ENCODE data around the gene SLC26A4. TPM values are rescaled to one million over a fixed set of nuclear protein-coding genes. Genes with fewer than 3 reads are reported as not detected.
A peak's percentile ranks its signal among the peaks of the same experiment; 100 is the strongest.

Gene SLC26A4
- total RNA-seq, 2 donors from 2014 or later = 1.0 to 3.4 TPM

- intact Hi-C loops (cut with DNase I) = loop anchor here (1.0 to 10.0 kb wide), 3 partner anchors 34 to 401 kb away; no protein-coding TSS in a partner anchor
- H3K27ac ChIP-seq = peak within 1 kb of the TSS; percentile 89 to 95
- peak; percentile 96 for DNase-seq (ENCODE audit: low spot score)
- under 1% methylated on average over 52 of the region's 56 CpGs for WGBS
- no peaks in the 10 kb centered on the region for H3K36me3 ChIP-seq
- TF ChIP-seq POLR2A (IDR thresholded peaks at IDR 0.05) (peak; percentile 24), POLR2AphosphoS5 (IDR thresholded peaks at IDR 0.05) (peak; percentile 92)
- TF ChIP-seq, protein P1, sequence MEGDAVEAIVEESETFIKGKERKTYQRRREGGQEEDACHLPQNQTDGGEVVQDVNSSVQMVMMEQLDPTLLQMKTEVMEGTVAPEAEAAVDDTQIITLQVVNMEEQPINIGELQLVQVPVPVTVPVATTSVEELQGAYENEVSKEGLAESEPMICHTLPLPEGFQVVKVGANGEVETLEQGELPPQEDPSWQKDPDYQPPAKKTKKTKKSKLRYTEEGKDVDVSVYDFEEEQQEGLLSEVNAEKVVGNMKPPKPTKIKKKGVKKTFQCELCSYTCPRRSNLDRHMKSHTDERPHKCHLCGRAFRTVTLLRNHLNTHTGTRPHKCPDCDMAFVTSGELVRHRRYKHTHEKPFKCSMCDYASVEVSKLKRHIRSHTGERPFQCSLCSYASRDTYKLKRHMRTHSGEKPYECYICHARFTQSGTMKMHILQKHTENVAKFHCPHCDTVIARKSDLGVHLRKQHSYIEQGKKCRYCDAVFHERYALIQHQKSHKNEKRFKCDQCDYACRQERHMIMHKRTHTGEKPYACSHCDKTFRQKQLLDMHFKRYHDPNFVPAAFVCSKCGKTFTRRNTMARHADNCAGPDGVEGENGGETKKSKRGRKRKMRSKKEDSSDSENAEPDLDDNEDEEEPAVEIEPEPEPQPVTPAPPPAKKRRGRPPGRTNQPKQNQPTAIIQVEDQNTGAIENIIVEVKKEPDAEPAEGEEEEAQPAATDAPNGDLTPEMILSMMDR (IDR thresholded peaks at IDR 0.05) = peak; percentile 38 to 87 (median 76)
- peak within 1 kb of the TSS; percentile 71 to 73 for H3K4me3 ChIP-seq
- H3K9me3 ChIP-seq = no peaks in the 10 kb centered on the region
- no peaks in the 10 kb centered on the region for H3K27me3 ChIP-seq (replicated peaks; ENCODE audit: insufficient read depth)
- H3K4me1 ChIP-seq (replicated peaks) = no peaks in the 10 kb centered on the region
These were observed 83.1 kb downstream of the SLC26A4 start, which contains the start of gene CBLL1 for GRCh38 chr7:107743567-107744344. Gene CBLL1, plus strand, starts transcription at chr7:107744142. Its CDS starts 22 bp downstream, at chr7:107744164.

- TF ChIP-seq POLR2AphosphoS5 (IDR thresholded peaks at IDR 0.05) (no peak), POLR2A (IDR thresholded peaks at IDR 0.05) (no peak)
- TF ChIP-seq, protein P1 (IDR thresholded peaks at IDR 0.05) = no peak
- H3K27me3 ChIP-seq (replicated peaks; ENCODE audit: insufficient read depth) = no peaks in the 10 kb centered on the region
- no peaks in the 10 kb centered on the region for H3K4me1 ChIP-seq (replicated peaks)
- no peak for DNase-seq (ENCODE audit: low spot score)
- H3K36me3 ChIP-seq = no peaks in the 10 kb centered on the region
- under 1% methylated on average over 22 of the region's 22 CpGs for WGBS
- intact Hi-C loops (cut with DNase I) = loop anchor here (5.0 to 10.0 kb wide), 2 partner anchors 33 to 400 kb away; no protein-coding TSS in a partner anchor
- no peaks in the 10 kb centered on the region for H3K9me3 ChIP-seq
- H3K4me3 ChIP-seq = peak overlapping the region; percentile 71 to 73
- peak overlapping the region; percentile 89 to 95 for H3K27ac ChIP-seq
These were observed 83.7 kb downstream of the SLC26A4 start for GRCh38 chr7:107744345-107744750.

DNA sequence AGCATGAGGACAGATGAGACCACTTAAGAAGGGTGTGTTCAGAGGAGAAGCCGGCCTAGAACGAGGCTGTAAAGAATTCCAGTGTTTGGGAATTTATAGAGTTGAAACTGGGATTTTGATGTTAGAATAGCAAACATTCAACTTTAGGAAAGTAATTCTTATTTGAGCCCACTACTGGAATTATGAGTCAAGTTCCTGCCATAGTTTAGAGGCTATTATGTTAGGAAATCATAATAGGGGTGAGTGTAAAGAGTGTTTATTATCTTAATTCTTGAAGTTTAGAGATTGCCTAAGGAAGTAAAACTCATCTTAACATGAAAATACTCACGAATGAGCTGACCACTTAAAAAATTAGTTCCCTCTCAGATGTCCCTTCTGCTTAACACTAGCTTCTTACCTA lies 85.4 kb downstream of the SLC26A4 start:
- H3K36me3 ChIP-seq = no peaks in the 10 kb centered on the region
- no peaks in the 10 kb centered on the region for H3K9me3 ChIP-seq
- peak overlapping the region in 1 of 2 donors; percentile 71 for H3K4me3 ChIP-seq
- TF ChIP-seq, protein P1 (IDR thresholded peaks at IDR 0.05) = no peak
- TF ChIP-seq POLR2A (IDR thresholded peaks at IDR 0.05) (no peak), POLR2AphosphoS5 (IDR thresholded peaks at IDR 0.05) (no peak)
- DNase-seq (ENCODE audit: low spot score) = no peak
- H3K4me1 ChIP-seq (replicated peaks) = no peaks in the 10 kb centered on the region
- H3K27ac ChIP-seq = peak overlapping the region in 1 of 2 donors; percentile 95
- H3K27me3 ChIP-seq (replicated peaks; ENCODE audit: insufficient read depth) = no peaks in the 10 kb centered on the region
- 52% methylated on average over 3 of the region's 3 CpGs for WGBS
- intact Hi-C loops (cut with DNase I) = loop anchor here (10.0 kb wide), 1 partner anchor 399 kb away; no protein-coding TSS in a partner anchor

DNA sequence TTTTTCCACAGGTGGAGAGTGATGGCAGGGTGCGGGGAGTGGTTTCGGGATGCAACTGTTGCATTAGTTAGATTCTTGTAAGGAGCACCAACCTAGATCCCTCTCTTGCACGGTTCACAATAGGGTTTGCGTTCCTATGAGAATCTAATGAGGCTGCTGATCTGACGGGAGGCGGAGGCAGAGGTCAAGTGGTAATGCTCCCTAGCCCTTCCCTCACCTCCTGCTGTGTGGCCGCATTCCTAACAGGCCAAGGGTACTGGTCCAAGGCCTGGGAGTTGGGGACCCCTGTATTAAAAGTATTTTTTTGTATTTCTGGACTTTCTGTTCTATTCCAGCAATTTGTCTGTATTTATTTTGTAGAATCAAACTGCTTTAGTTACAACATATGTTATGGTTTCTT lies 90.5 kb downstream of the SLC26A4 start:
- no peak for DNase-seq (ENCODE audit: low spot score)
- TF ChIP-seq POLR2A (IDR thresholded peaks at IDR 0.05) (no peak), POLR2AphosphoS5 (IDR thresholded peaks at IDR 0.05) (no peak)
- TF ChIP-seq, protein P1 (IDR thresholded peaks at IDR 0.05) = no peak
- Histone ChIP-seq H3K36me3 (no peaks in the 10 kb centered on the region), H3K9me3 (no peaks in the 10 kb centered on the region), H3K4me1 (replicated peaks) (no peaks in the 10 kb centered on the region), H3K27me3 (replicated peaks; ENCODE audit: insufficient read depth) (no peaks in the 10 kb centered on the region), H3K27ac (no peak overlapping the region), H3K4me3 (no peak overlapping the region)
- intact Hi-C loops (cut with DNase I) = no loop called here
- WGBS = 97% methylated on average over 7 of the region's 7 CpGs
